Lower lobe of right lung (tissue), 2 donors: Measurements from ENCODE around the gene MGP. TPM values are rescaled to one million over a fixed set of nuclear protein-coding genes. Genes with fewer than 3 reads are reported as not detected.
A peak's percentile ranks its signal among the peaks of the same experiment; 100 is the strongest.

ENCODE experiments used
- ATAC-seq, 2 donors: fragments of 200-7000 bp; cut with Tn5 transposase; one replicate each; pipeline ENCODE4 v1.9.1; 2020 to 2022; ENCODE audit warnings: mild to moderate bottlenecking in 2 of 2, moderate library complexity in 2 of 2
- DNase-seq: peaks from one replicate; pipeline ENCODE4 v3.0.0-alpha.2; 2020
- H3K27ac ChIP-seq: fragments of 200-600 bp; one replicate; pipeline ENCODE4 v1.8.0; 2022
- H3K27me3 ChIP-seq: fragments of 200-600 bp; one replicate; pipeline ENCODE4 v1.8.0; 2022; ENCODE audit warnings: low read depth
- H3K36me3 ChIP-seq: fragments of 200-600 bp; one replicate; pipeline ENCODE4 v1.8.0; 2022; ENCODE audit warnings: mild to moderate bottlenecking
- H3K4me1 ChIP-seq: fragments of 200-600 bp; one replicate; pipeline ENCODE4 v1.8.0; 2022
- H3K4me3 ChIP-seq: fragments of 200-600 bp; one replicate; pipeline ENCODE4 v1.8.0; 2022; ENCODE audit warnings: mild to moderate bottlenecking
- H3K9me3 ChIP-seq: fragments of 200-600 bp; one replicate; pipeline ENCODE4 v1.8.0; 2022
- intact Hi-C: fragments of 100-400 bp; cut with DNase I; formaldehyde crosslinking; loops from one replicate; pipeline ENCODE4 v1.11.0; 2022
- total RNA-seq: library from RNA; stranded (reverse); fragmentation: NEBNext Ultra II Directional; extraction: Animal tissue kit (Norgen Biotek cat#: 25700); gene quantifications from one replicate; pipeline ENCODE4 v1.2.1, GENCODE V29; 2021
- TF ChIP-seq, protein P1 (sequence below): fragments of 200-600 bp; IDR thresholded peaks from one replicate; pipeline ENCODE4 v1.8.0; 2022; ENCODE audit warnings: antibody characterized with exemption, mild to moderate bottlenecking
- donor health status: DM: no; HTN: yes; CAD: no; lungs with severe emphysema.

MGP gene
- total RNA-seq, 1 donor from 2014 or later: 464 TPM

DNA sequence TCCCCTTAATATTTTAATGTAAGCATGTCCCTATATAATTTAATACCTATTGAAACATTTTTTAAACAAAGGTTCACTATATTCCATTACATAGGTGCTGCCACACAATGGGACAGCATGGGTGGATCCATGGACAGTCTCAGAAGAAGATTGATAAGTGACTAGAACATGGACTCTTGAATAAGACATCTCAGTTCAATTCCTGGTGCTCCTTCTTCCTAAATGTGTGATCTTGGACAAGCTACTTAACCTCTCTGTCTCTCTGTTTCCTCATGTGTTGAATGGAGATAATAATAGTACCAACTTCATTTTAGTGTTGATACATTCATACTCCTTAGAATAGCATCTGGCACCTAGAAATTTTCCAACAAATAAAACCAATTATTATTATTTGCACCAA is 41.3 kb downstream of the MGP start:
- ATAC-seq (no peak), DNase-seq (no peak)
- no peaks in the 10 kb centered on the region for H3K36me3 ChIP-seq
- no peaks in the 10 kb centered on the region for H3K9me3 ChIP-seq
- intact Hi-C loops: no loop called here
- TF ChIP-seq, protein P1, sequence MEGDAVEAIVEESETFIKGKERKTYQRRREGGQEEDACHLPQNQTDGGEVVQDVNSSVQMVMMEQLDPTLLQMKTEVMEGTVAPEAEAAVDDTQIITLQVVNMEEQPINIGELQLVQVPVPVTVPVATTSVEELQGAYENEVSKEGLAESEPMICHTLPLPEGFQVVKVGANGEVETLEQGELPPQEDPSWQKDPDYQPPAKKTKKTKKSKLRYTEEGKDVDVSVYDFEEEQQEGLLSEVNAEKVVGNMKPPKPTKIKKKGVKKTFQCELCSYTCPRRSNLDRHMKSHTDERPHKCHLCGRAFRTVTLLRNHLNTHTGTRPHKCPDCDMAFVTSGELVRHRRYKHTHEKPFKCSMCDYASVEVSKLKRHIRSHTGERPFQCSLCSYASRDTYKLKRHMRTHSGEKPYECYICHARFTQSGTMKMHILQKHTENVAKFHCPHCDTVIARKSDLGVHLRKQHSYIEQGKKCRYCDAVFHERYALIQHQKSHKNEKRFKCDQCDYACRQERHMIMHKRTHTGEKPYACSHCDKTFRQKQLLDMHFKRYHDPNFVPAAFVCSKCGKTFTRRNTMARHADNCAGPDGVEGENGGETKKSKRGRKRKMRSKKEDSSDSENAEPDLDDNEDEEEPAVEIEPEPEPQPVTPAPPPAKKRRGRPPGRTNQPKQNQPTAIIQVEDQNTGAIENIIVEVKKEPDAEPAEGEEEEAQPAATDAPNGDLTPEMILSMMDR: no peak
- no peak overlapping the region for H3K27ac ChIP-seq
- H3K27me3 ChIP-seq: no peaks in the 10 kb centered on the region
- peaks cover 45% of the 10 kb centered on the region for H3K4me1 ChIP-seq
- no peak overlapping the region for H3K4me3 ChIP-seq

DNA sequence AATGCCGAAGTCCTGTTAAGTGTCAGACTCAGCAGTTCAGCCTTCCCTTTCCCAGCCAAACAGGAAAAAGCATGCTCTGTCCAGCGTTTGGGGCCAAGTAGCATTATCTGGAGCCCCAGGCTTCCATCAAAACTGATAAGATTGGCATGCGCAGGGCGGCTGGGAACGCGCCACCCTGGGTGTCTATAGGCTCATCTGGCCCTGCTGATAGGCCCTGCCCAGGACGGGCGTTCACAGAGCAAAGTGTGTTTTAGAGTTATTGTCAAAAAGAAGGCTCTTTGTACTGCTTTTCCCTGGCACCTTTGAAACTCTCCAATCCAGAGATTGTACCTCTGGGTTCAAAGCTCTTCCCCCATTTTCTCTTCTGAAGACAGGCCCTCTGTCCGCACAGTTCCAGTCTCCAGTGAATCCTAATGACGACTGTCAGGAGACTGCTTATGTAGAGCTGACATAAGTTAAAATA is 42.2 kb downstream of the MGP start, which contains the start of gene ART4:
Gene ART4, minus strand, starts transcription at position 102 of the 463 bp plus-strand sequence. CDS start 413 bp downstream, outside the sequence.
- no peaks in the 10 kb centered on the region for H3K9me3 ChIP-seq
- intact Hi-C loops: no loop called here
- H3K36me3 ChIP-seq: no peaks in the 10 kb centered on the region
- DNase-seq (peak; percentile 46), ATAC-seq (peak in 1 of 2 donors; percentile 6)
- no peaks in the 10 kb centered on the region for H3K27me3 ChIP-seq
- peak within 1 kb of the TSS; percentile 33 for H3K27ac ChIP-seq
- peaks cover 45% of the 10 kb centered on the region for H3K4me1 ChIP-seq
- H3K4me3 ChIP-seq: peak within 1 kb of the TSS; percentile 28
- TF ChIP-seq, protein P1: no peak

DNA sequence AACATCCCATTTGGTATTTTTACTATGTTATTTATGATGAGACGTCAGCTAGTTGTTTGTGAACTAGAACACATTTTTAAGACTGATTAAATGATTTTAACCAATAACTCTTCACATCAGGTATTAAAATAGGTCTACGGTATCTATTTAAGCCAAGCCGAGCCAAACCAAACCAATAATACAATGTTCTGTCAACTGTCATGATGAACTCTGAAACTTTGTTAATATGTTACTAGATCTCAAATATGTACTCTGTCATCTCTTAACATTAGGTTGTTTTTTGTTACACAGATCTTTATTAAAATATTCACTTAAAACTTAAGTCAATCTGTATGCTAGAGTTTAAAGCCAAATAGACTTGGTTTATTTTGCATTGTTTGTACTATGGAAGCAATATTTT is 43.3 kb downstream of the MGP start:
- TF ChIP-seq, protein P1: no peak
- peaks cover 41% of the 10 kb centered on the region for H3K4me1 ChIP-seq
- intact Hi-C loops: no loop called here
- DNase-seq (no peak), ATAC-seq (no peak)
- H3K27me3 ChIP-seq: no peaks in the 10 kb centered on the region
- H3K4me3 ChIP-seq: peak overlapping the region; percentile 28
- H3K9me3 ChIP-seq: no peaks in the 10 kb centered on the region
- peak overlapping the region; percentile 33 for H3K27ac ChIP-seq
- no peaks in the 10 kb centered on the region for H3K36me3 ChIP-seq

DNA sequence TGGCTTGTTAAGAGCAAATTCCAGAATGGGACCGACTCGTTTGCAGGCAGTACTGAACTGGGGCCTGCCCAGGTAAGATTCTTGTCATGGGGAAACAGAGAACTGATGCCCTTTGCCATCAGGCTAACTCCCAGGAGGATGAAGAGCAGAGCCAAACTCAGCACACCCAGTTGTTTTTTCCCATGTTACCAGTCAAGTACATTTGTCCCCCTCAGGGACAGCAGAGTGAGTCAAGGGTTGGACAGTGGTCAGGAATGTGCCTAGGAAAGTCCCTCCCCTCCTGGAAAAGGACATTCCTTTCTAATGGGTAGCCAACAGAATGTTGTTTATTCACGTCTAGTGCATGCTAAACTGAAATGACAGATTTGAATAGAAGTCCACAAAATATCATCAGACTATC is 43.9 kb downstream of the MGP start:
- Histone ChIP-seq H3K36me3 (no peaks in the 10 kb centered on the region), H3K4me1 (peaks cover 36% of the 10 kb centered on the region), H3K4me3 (peak overlapping the region; percentile 28), H3K27me3 (no peaks in the 10 kb centered on the region), H3K9me3 (no peaks in the 10 kb centered on the region), H3K27ac (peak overlapping the region; percentile 63)
- peak; percentile 83 to 85 for ATAC-seq
- TF ChIP-seq, protein P1: no peak
- no peak for DNase-seq
- intact Hi-C loops: no loop called here

DNA sequence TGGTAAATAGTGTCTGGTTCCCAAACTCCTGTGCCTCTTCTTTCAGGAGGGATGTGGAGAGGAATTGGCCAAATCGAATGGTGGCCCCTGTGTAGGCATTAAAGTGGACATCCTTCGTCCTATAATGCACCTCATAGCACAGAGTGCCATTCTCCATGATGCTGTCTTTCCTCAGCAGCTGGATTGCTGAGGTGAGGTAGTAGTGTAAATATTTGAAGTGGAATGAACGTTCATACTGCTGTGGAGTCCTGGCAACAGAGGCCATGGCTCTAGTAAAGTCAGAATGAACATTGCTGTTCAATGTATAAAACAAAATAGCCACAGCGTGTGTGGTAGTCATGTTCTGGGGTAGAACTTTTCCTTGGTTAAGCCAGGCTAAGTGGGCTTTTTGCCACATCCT is 45.0 kb downstream of the MGP start:
- Histone ChIP-seq H3K27me3 (no peaks in the 10 kb centered on the region), H3K36me3 (no peaks in the 10 kb centered on the region), H3K27ac (no peak overlapping the region), H3K4me1 (peaks cover 24% of the 10 kb centered on the region), H3K9me3 (no peaks in the 10 kb centered on the region), H3K4me3 (no peak overlapping the region)
- TF ChIP-seq, protein P1: no peak
- intact Hi-C loops: no loop called here
- DNase-seq: no peak
- no peak for ATAC-seq
